Uterus (tissue), 2 donors: Measurements from ENCODE around the gene SLC35B3.

Experiments used
- POLR2A ChIP-seq, 2 donors: fragments of 450-650 bp; IDR thresholded peaks; one replicate each; pipeline ENCODE4 v1.6.1; 2016; ENCODE audit warnings: antibody characterized with exemption in 2 of 2, mild to moderate bottlenecking in 1 of 2, moderate library complexity in 1 of 2
- TF ChIP-seq, protein P1 (sequence below), 4 experiments: fragments of 200-600 bp in 2 of 4; fragments of 450-650 bp in 2 of 4; sonication (generic) in 2 of 4; IDR thresholded peaks; one replicate each; pipeline ENCODE4 v1.5.1; 2016 to 2019; ENCODE audit warnings: antibody characterized with exemption in 4 of 4, mild to moderate bottlenecking in 2 of 4, moderate library complexity in 1 of 4

GRCh38 chr6:8439601-8440268 lies 4.4 kb upstream of the SLC35B3 start:
- TF ChIP-seq, protein P1, sequence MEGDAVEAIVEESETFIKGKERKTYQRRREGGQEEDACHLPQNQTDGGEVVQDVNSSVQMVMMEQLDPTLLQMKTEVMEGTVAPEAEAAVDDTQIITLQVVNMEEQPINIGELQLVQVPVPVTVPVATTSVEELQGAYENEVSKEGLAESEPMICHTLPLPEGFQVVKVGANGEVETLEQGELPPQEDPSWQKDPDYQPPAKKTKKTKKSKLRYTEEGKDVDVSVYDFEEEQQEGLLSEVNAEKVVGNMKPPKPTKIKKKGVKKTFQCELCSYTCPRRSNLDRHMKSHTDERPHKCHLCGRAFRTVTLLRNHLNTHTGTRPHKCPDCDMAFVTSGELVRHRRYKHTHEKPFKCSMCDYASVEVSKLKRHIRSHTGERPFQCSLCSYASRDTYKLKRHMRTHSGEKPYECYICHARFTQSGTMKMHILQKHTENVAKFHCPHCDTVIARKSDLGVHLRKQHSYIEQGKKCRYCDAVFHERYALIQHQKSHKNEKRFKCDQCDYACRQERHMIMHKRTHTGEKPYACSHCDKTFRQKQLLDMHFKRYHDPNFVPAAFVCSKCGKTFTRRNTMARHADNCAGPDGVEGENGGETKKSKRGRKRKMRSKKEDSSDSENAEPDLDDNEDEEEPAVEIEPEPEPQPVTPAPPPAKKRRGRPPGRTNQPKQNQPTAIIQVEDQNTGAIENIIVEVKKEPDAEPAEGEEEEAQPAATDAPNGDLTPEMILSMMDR (IDR thresholded peaks at IDR 0.05), result no peak
- no peak for TF ChIP-seq POLR2A (IDR thresholded peaks at IDR 0.05)
